ENCODE measurements around the gene STK35. TPM values are rescaled to one million over a fixed set of nuclear protein-coding genes. Genes with fewer than 3 reads are reported as not detected.

Gene STK35
- total and polyA plus RNA-seq, 2 donors (not counting 3 experiments of a cell fraction or from before 2014, with no cell fraction given), result 10.2 to 17.5 TPM

DNA sequence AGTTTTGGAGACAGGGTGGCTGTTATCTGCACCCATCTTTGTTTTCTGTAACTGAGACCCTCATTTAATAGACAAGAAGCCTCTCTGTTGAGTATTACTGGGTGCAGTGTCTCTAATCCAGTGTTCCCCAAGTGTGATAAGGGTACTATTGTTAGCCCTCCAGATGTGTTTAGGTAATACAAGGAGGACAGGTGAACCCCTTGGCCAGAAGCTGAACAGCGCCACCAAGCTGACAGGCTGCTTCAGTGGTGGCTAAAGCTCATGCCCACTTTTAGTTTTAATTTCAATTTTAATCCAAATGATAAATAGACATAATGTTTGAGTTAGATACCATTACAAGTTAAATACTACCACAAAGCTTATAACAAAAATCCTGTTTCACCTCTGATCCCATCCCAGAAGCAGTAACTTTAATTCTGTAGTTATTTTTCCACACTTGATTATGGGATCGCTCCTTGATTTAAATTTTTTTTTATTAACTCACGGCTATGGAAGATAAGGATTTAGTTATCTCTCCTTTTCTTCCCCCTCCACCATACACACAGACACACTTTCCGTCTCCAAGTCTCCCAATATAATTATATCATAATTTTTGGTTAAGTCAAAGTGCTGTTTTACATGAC is 8.4 kb upstream of the STK35 start:
- Histone ChIP-seq H3K4me1 (ENCODE audit: control insufficient read depth, extremely low read depth, insufficient read depth, low read length) (no peaks in the 10 kb centered on the region), H3K9me1 (replicated peaks; ENCODE audit: control insufficient read depth, extremely low read depth, insufficient read depth, low read length) (no peaks in the 10 kb centered on the region), H3K9ac (replicated peaks; ENCODE audit: extremely low read depth, insufficient read depth, low read length) (no peak overlapping the region), H3K79me2 (ENCODE audit: control insufficient read depth, insufficient read depth, low read length) (no peaks in the 10 kb centered on the region), H3K4me2 (ENCODE audit: insufficient read depth, low read length) (no peak overlapping the region), H3K9me3 (replicated peaks; ENCODE audit: control insufficient read depth, insufficient read depth, low read length) (no peaks in the 10 kb centered on the region), H3K36me3 (ENCODE audit: control insufficient read depth in 2 of 2, extremely low read depth in 1 of 2, insufficient read depth in 2 of 2, low read length in 2 of 2) (no peaks in the 10 kb centered on the region), H2AFZ (ENCODE audit: low read depth, low read length) (no peak overlapping the region), H3K27me3 (ENCODE audit: control insufficient read depth in 2 of 2, insufficient read depth in 2 of 2, low read length in 2 of 2) (peaks cover 11 to 17% of the 10 kb centered on the region in 2 experiments), H3K4me3 (replicated peaks in 1 of 3; ENCODE audit: insufficient read depth in 1 of 3, low read depth in 1 of 3, low read length in 3 of 3) (no peak overlapping the region), H4K20me1 (replicated peaks; ENCODE audit: control insufficient read depth, extremely low read depth, insufficient read depth, low read length) (no peaks in the 10 kb centered on the region), H3K27ac (ENCODE audit: insufficient read depth, low read depth, low read length) (no peak overlapping the region)
- no peak for FAIRE-seq
- no TSS peak for BruUV-seq (replicated peaks)
- dilution Hi-C loops (cut with MboI; ENCODE audit: extremely low pct_ligation_motif_present, low sequenced_read_pairs), result no loop called here
- intact Hi-C loops (cut with micrococcal nuclease), result no loop called here
- CTCF ChIA-PET, result interaction anchor here (0.6 to 3.0 kb wide), 18 partner anchors 10 to 329 kb away, joined by 3 to 12 read pairs (median 4); no protein-coding TSS in a partner anchor
- POLR2A ChIA-PET, result no interaction called here
- TF ChIP-seq JUN (IDR thresholded peaks at IDR 0.05; ENCODE audit: borderline replicate concordance, insufficient read depth, insufficient read length, low read depth) (no peak), FOS (IDR thresholded peaks at IDR 0.05; ENCODE audit: borderline replicate concordance, insufficient read depth, low read length) (no peak), MYC (IDR thresholded peaks at IDR 0.05; ENCODE audit: low read depth, low read length) (no peak), EZH2 (IDR thresholded peaks at IDR 0.05; ENCODE audit: borderline replicate concordance, low read depth, low read length, severe bottlenecking) (no peak), POLR2A (IDR thresholded peaks at IDR 0.05; ENCODE audit: low read depth, low read length) (no peak)
- TF ChIP-seq, protein P1, sequence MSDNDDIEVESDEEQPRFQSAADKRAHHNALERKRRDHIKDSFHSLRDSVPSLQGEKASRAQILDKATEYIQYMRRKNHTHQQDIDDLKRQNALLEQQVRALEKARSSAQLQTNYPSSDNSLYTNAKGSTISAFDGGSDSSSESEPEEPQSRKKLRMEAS (IDR thresholded peaks at IDR 0.05; ENCODE audit: insufficient read depth, insufficient read length), result no peak
- TF ChIP-seq, protein P2, sequence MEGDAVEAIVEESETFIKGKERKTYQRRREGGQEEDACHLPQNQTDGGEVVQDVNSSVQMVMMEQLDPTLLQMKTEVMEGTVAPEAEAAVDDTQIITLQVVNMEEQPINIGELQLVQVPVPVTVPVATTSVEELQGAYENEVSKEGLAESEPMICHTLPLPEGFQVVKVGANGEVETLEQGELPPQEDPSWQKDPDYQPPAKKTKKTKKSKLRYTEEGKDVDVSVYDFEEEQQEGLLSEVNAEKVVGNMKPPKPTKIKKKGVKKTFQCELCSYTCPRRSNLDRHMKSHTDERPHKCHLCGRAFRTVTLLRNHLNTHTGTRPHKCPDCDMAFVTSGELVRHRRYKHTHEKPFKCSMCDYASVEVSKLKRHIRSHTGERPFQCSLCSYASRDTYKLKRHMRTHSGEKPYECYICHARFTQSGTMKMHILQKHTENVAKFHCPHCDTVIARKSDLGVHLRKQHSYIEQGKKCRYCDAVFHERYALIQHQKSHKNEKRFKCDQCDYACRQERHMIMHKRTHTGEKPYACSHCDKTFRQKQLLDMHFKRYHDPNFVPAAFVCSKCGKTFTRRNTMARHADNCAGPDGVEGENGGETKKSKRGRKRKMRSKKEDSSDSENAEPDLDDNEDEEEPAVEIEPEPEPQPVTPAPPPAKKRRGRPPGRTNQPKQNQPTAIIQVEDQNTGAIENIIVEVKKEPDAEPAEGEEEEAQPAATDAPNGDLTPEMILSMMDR (IDR thresholded peaks at IDR 0.05; ENCODE audit: extremely low read depth in 1 of 2, insufficient read depth in 1 of 2, low read depth in 1 of 2, low read length in 2 of 2), result peak; percentile 28 to 30
- DNase-seq (ENCODE audit: low read depth, low spot score), result no peak

Data from endothelial cell of umbilical vein (primary cell).